ENCODE data around the gene GPR84. TPM values are rescaled to one million over a fixed set of nuclear protein-coding genes. Genes with fewer than 3 reads are reported as not detected.

Gene GPR84
- total RNA-seq, 1 donor from 2014 or later = not detected

GRCh38 chr12:54333420-54334034 lies 30.8 kb downstream of the GPR84 start:
- ChIA-PET CTCF (interaction anchor here (0.8 to 1.8 kb wide), 4 partner anchors 9 to 66 kb away, joined by 3 to 8 read pairs (median 4); partner anchors contain the start of gene COPZ1), POLR2A (interaction anchor here (0.6 kb wide), 1 partner anchor 55 kb away, joined by 3 read pairs; no protein-coding TSS in a partner anchor)
- Mint-ChIP-seq H3K27me3 (no peaks in the 10 kb centered on the region), H3K4me1 (peaks cover 31% of the 10 kb centered on the region), H3K4me3 (no peak overlapping the region), H3K9me3 (no peaks in the 10 kb centered on the region), H3K36me3 (ENCODE audit: low read depth) (peaks cover 29% of the 10 kb centered on the region), H3K27ac (no peak overlapping the region)
- TF ChIP-seq, protein P1, sequence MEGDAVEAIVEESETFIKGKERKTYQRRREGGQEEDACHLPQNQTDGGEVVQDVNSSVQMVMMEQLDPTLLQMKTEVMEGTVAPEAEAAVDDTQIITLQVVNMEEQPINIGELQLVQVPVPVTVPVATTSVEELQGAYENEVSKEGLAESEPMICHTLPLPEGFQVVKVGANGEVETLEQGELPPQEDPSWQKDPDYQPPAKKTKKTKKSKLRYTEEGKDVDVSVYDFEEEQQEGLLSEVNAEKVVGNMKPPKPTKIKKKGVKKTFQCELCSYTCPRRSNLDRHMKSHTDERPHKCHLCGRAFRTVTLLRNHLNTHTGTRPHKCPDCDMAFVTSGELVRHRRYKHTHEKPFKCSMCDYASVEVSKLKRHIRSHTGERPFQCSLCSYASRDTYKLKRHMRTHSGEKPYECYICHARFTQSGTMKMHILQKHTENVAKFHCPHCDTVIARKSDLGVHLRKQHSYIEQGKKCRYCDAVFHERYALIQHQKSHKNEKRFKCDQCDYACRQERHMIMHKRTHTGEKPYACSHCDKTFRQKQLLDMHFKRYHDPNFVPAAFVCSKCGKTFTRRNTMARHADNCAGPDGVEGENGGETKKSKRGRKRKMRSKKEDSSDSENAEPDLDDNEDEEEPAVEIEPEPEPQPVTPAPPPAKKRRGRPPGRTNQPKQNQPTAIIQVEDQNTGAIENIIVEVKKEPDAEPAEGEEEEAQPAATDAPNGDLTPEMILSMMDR (IDR thresholded peaks at IDR 0.05) = no peak
- intact Hi-C loops (cut with micrococcal nuclease) = no loop called here
- DNase-seq = no peak
- ATAC-seq (ENCODE audit: low read depth) = no peak

DNA sequence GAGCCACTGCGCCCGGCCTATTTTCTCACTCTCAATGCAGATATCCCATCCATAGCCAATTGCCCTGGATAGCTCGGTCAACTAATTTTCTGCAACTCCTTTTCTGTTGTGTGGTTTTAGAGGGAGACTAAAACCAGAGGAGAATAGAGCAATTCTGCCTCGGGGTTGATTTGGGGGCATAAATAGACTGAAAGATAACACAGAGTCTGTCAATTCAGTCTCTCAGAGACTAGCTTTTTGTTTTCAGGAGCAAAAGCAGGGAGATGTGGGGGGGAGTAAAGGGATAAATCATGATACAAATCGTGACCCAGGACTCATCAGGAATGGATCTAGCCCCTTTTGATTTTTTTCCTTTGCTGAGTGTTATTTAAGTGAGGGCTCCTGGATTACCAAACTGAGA lies 32.8 kb downstream of the GPR84 start:
- ChIA-PET POLR2A (interaction anchor here (0.6 kb wide), 1 partner anchor 107 kb away, joined by 3 read pairs; no protein-coding TSS in a partner anchor), CTCF (no interaction called here)
- Mint-ChIP-seq H3K36me3 (ENCODE audit: low read depth) (peaks cover 25% of the 10 kb centered on the region), H3K9me3 (no peaks in the 10 kb centered on the region), H3K4me3 (no peak overlapping the region), H3K27ac (no peak overlapping the region), H3K4me1 (peaks cover 35% of the 10 kb centered on the region), H3K27me3 (no peaks in the 10 kb centered on the region)
- ATAC-seq (ENCODE audit: low read depth) (no peak), DNase-seq (no peak)
- TF ChIP-seq, protein P1 (IDR thresholded peaks at IDR 0.05) = no peak
- intact Hi-C loops (cut with micrococcal nuclease) = no loop called here

DNA sequence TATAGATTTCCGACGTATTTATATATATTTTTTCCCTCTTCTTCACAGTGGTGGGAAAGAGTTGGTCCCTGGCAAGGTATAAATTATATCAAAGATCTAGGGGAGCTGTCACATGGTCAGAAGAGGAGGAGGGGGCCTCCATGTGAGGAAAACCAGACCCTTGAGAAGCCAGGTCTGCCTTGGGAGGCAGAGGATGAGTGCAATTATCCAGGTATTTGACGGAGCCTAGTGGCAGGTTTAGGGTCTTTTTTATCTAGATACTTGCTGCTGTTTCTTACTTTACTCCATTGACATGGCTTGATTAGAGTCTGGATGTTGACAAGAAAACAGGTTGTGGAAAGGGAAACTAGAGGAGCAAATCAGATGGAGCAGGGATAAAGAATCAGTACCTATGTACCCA lies 33.8 kb downstream of the GPR84 start:
- POLR2A ChIA-PET = interaction anchor here (0.8 kb wide), 1 partner anchor 51 kb away, joined by 3 read pairs; the partner anchor contains the start of gene CBX5
- Mint-ChIP-seq H3K36me3 (ENCODE audit: low read depth) (peaks cover 26% of the 10 kb centered on the region), H3K27ac (no peak overlapping the region), H3K4me3 (no peak overlapping the region), H3K4me1 (peaks cover 39% of the 10 kb centered on the region), H3K9me3 (no peaks in the 10 kb centered on the region), H3K27me3 (no peaks in the 10 kb centered on the region)
- intact Hi-C loops (cut with micrococcal nuclease) = no loop called here
- ATAC-seq (ENCODE audit: low read depth) (no peak), DNase-seq (no peak)
- CTCF ChIA-PET = no interaction called here
- TF ChIP-seq, protein P1 (IDR thresholded peaks at IDR 0.05) = no peak

GRCh38 chr12:54329759-54330158 lies 34.5 kb downstream of the GPR84 start:
- no peak overlapping the region for H3K27ac Mint-ChIP-seq

More at GRCh38 chr12:54329759-54330158, 34.5 kb downstream of the GPR84 start:
- DNase-seq (no peak), ATAC-seq (ENCODE audit: low read depth) (no peak)
- Mint-ChIP-seq H3K9me3 (no peaks in the 10 kb centered on the region), H3K4me1 (peaks cover 44% of the 10 kb centered on the region), H3K4me3 (no peak overlapping the region), H3K36me3 (ENCODE audit: low read depth) (peaks cover 32% of the 10 kb centered on the region), H3K27me3 (no peaks in the 10 kb centered on the region)
- ChIA-PET POLR2A (interaction anchor here (0.8 kb wide), 1 partner anchor 50 kb away, joined by 3 read pairs; the partner anchor contains the start of gene CBX5), CTCF (no interaction called here)
- TF ChIP-seq, protein P1 (IDR thresholded peaks at IDR 0.05) = no peak
- intact Hi-C loops (cut with micrococcal nuclease) = no loop called here
